ENCODE results near the gene GALT. TPM values are rescaled to one million over a fixed set of nuclear protein-coding genes. Genes with fewer than 3 reads are reported as not detected.
"Not testable (repeated sequence)": the region's sequence is repeated elsewhere in the genome, so short reads cannot be mapped to it uniquely, and the experiment has no call there.

Gene GALT
- total RNA-seq, 2 experiments from 2014 or later = 95.2 to 95.6 TPM

DNA sequence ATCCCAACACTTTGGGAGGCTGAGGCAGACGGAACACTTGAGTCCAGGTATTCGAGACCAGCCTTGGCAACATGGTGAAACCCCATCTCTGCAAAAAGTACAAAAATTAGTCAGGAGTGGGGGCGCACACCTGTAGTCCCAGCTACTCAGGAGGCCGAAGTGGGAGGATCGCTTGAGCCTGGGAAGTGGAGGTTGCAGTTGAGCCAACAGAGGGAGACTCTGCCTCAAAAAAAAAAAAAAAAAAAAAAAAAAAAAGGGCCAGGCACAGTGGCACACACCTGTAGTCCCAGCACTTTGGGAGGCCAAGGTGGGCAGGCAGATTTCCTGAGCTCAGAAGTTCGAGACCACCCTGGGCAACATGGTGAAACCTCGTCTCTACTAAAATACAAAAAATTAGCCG is 7.2 kb upstream of the GALT start:
- not testable (repeated sequence) for H3K4me3 Mint-ChIP-seq, H3K27ac Mint-ChIP-seq, H3K9me3 Mint-ChIP-seq, DNase-seq, H3K27me3 Mint-ChIP-seq
- POLR2A ChIA-PET = interaction anchor here (1.3 to 7.0 kb wide), 5 partner anchors 18 to 28 kb away, joined by 5 to 96 read pairs (median 41); partner anchors contain the start of genes CCL27, DCTN3 and RPP25L
- peaks cover 36% of the 10 kb centered on the region for H3K4me1 Mint-ChIP-seq
- CTCF ChIA-PET = interaction anchor here (0.9 to 6.7 kb wide), 4 partner anchors 7 to 26 kb away, joined by 5 to 131 read pairs (median 45); partner anchors contain the start of genes CCL27 and GALT
- H3K36me3 Mint-ChIP-seq (ENCODE audit: low read depth) = peaks cover 15% of the 10 kb centered on the region

DNA sequence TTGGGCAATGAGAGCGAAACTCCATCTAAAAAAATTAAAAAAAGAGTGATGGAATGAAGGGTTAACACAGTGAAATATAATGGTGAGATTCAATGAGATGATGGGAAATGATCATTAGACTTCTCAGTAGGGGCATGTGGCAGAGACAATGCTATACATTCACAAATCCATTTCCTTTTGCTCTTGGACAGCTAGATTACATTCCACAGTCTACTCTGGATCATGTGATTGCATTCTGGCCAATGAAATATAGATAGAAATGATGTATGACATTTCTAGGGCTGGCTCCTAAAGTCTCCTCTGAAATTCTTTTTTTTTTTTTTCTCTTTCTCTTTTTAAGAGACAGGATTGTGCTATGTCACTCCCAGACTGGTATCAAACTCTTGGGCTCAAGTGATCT is 3.8 kb upstream of the GALT start:
- POLR2A ChIA-PET = interaction anchor here (1.2 to 9.4 kb wide), 2 partner anchors 9 to 18 kb away, joined by 3 to 162 read pairs; partner anchors contain the start of gene CCL27
- CTCF ChIA-PET = interaction anchor here (0.6 to 1.2 kb wide), 2 partner anchors 9 to 23 kb away, joined by 3 to 5 read pairs; no protein-coding TSS in a partner anchor
- Mint-ChIP-seq H3K36me3 (ENCODE audit: low read depth) (peaks cover 3% of the 10 kb centered on the region), H3K4me3 (no peak overlapping the region), H3K9me3 (no peaks in the 10 kb centered on the region), H3K27me3 (no peaks in the 10 kb centered on the region), H3K4me1 (peaks cover 24% of the 10 kb centered on the region), H3K27ac (no peak overlapping the region)
- DNase-seq = no peak

DNA sequence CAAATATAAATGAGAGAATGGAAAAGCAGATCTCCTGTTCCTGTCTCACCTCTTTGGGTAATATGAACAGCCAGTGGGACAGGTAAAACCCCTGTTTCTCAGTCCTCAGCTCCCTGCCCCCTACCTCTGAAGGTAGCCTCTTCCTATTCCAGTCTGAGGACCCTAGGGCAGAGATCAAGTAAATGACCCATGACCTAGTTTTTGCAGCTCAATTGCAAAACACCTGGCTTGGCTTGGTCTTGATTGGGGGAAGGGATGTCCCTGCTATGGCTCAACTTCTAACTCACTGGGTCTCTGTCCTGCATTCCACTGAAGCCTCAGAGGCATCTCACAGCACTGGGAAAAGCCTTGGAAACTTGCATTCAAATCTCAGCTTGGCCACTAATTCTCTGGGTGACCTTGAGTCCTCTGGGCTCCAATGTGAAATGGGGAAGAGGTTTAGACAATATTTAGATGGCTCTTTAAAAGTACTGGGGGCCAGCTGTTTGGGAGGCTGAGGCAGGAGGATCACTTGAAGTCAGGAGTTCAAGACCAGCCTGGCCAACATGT is 1.6 kb upstream of the GALT start:
- H3K27ac Mint-ChIP-seq = no peak overlapping the region
- ChIA-PET POLR2A (interaction anchor here (1.2 to 9.4 kb wide), 2 partner anchors 15 to 24 kb away, joined by 3 to 162 read pairs; partner anchors contain the start of gene CCL27), CTCF (interaction anchor here (0.5 to 9.7 kb wide), 3 partner anchors 9 to 311 kb away, joined by 4 to 131 read pairs (median 125); partner anchors contain the start of genes CCL27 and SIGMAR1)
- H3K9me3 Mint-ChIP-seq = no peaks in the 10 kb centered on the region
- peaks cover 32% of the 10 kb centered on the region for H3K4me1 Mint-ChIP-seq
- no peak for DNase-seq
- H3K36me3 Mint-ChIP-seq (ENCODE audit: low read depth) = peaks cover 25% of the 10 kb centered on the region
- no peaks in the 10 kb centered on the region for H3K27me3 Mint-ChIP-seq
- H3K4me3 Mint-ChIP-seq = no peak overlapping the region

DNA sequence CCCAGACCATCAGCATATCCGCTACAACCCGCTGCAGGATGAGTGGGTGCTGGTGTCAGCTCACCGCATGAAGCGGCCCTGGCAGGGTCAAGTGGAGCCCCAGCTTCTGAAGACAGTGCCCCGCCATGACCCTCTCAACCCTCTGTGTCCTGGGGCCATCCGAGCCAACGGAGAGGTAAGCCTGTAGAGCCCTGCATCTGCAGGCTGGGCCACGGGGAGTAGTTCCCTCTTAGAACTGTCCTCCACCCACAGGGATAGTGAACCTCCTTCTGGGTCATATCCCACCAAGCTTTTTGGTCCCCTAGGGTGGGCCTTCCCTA is 569 bp downstream of the GALT start:
- Mint-ChIP-seq H3K27ac (peak overlapping the region; percentile 76), H3K36me3 (ENCODE audit: low read depth) (peaks cover 33% of the 10 kb centered on the region), H3K9me3 (no peaks in the 10 kb centered on the region), H3K4me1 (peaks cover 41% of the 10 kb centered on the region), H3K4me3 (peak overlapping the region; percentile 78), H3K27me3 (no peaks in the 10 kb centered on the region)
- DNase-seq = no peak
- ChIA-PET CTCF (interaction anchor here (0.6 to 9.7 kb wide), 21 partner anchors 9 to 1080 kb away, joined by 3 to 131 read pairs (median 5); partner anchors contain the start of genes CA9, CCDC107, CCL27 and DCTN3), POLR2A (interaction anchor here (1.0 to 9.4 kb wide), 12 partner anchors 10 to 343 kb away, joined by 3 to 162 read pairs (median 5); partner anchors contain the start of genes ARID3C, CCL27, DCTN3 and DNAJB5)

DNA sequence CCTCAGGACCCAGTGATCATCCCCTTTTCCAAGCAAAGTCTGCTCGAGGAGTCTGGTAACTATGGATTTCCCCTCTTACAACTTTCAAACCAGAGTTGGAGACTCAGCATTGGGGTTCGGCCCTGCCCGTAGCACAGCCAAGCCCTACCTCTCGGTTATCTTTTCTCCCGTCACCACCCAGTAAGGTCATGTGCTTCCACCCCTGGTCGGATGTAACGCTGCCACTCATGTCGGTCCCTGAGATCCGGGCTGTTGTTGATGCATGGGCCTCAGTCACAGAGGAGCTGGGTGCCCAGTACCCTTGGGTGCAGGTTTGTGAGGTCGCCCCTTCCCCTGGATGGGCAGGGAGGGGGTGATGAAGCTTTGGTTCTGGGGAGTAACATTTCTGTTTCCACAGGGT is 1.2 kb downstream of the GALT start:
- peak; percentile 47 for DNase-seq
- peak overlapping the region; percentile 78 for H3K4me3 Mint-ChIP-seq
- POLR2A ChIA-PET = interaction anchor here (0.9 to 9.4 kb wide), 7 partner anchors 11 to 271 kb away, joined by 3 to 162 read pairs (median 13); partner anchors contain the start of genes CCL27, DCTN3, MYORG and SIGMAR1
- peaks cover 33% of the 10 kb centered on the region for H3K36me3 Mint-ChIP-seq (ENCODE audit: low read depth)
- CTCF ChIA-PET = interaction anchor here (1.0 to 9.7 kb wide), 8 partner anchors 8 to 55 kb away, joined by 3 to 131 read pairs (median 10); partner anchors contain the start of genes CCL27 and SIGMAR1
- H3K27ac Mint-ChIP-seq = peak overlapping the region; percentile 76
- H3K27me3 Mint-ChIP-seq = no peaks in the 10 kb centered on the region
- H3K9me3 Mint-ChIP-seq = no peaks in the 10 kb centered on the region
- H3K4me1 Mint-ChIP-seq = peaks cover 47% of the 10 kb centered on the region

DNA sequence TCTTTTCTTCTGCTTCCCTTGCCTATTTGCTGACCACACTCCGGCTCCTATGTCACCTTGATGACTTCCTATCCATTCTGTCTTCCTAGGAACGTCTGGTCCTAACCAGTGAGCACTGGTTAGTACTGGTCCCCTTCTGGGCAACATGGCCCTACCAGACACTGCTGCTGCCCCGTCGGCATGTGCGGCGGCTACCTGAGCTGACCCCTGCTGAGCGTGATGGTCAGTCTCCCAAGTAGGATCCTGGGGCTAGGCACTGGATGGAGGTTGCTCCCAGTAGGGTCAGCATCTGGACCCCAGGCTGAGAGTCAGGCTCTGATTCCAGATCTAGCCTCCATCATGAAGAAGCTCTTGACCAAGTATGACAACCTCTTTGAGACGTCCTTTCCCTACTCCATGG is 2.2 kb downstream of the GALT start:
- H3K36me3 Mint-ChIP-seq (ENCODE audit: low read depth) = peaks cover 33% of the 10 kb centered on the region
- H3K27me3 Mint-ChIP-seq = no peaks in the 10 kb centered on the region
- H3K4me1 Mint-ChIP-seq = peaks cover 55% of the 10 kb centered on the region
- no peaks in the 10 kb centered on the region for H3K9me3 Mint-ChIP-seq
- DNase-seq = no peak
- peak overlapping the region; percentile 78 for H3K4me3 Mint-ChIP-seq
- ChIA-PET POLR2A (interaction anchor here (1.5 to 9.4 kb wide), 3 partner anchors 12 to 29 kb away, joined by 4 to 162 read pairs (median 91); partner anchors contain the start of genes CCL27, DCTN3 and SIGMAR1), CTCF (interaction anchor here (1.1 to 9.7 kb wide), 4 partner anchors 13 to 54 kb away, joined by 6 to 131 read pairs (median 72); partner anchors contain the start of genes CCL27 and SIGMAR1)
- no peak overlapping the region for H3K27ac Mint-ChIP-seq

DNA sequence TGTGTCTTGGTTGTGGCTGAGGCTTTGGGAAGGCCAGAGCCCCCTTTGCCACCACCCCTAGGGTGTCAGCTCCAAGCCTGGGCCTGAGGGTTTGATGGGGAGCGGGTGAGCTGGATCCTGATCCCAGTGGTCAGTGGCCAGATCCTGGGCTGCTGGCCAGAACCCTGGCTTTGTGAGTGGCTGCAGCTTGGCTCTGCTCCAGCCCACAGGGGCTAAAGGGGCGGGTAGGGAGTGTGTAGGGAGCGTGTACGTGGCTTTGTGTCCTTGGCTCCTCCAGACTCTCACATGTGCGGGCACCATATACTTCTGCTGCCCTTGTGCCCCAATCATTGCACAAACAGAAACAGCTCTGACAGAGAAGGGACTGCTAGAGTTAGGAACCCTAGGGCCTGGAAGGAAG is 4.3 kb downstream of the GALT start:
- Mint-ChIP-seq H3K36me3 (ENCODE audit: low read depth) (peaks cover 33% of the 10 kb centered on the region), H3K27ac (no peak overlapping the region), H3K9me3 (no peaks in the 10 kb centered on the region), H3K4me1 (peaks cover 55% of the 10 kb centered on the region), H3K27me3 (no peaks in the 10 kb centered on the region), H3K4me3 (no peak overlapping the region)
- ChIA-PET POLR2A (interaction anchor here (9.4 kb wide), 1 partner anchor 10 kb away, joined by 162 read pairs; the partner anchor contains the start of gene CCL27), CTCF (interaction anchor here (9.7 kb wide), 1 partner anchor 12 kb away, joined by 125 read pairs; the partner anchor contains the start of gene CCL27)
- no peak for DNase-seq

DNA sequence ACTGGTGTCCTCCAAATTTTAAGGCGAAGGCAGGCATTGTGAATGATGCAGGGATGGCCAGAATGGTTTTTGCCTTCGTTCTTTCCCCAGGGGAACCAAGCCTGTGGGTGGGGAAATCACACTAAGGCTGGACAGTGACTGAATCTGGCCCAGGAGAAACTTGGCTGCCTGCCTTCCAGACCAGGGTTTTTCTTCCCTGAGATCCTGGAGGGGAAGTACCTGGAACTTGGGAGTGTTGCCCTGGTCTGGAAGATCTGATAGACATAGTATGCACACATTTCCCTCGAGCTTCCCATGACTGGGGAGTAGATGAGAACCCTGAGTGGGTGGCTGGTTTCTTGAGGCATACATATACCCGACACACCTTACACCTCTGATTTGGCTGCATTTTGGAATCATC is 4.8 kb downstream of the GALT start:
- DNase-seq = no peak
- H3K36me3 Mint-ChIP-seq (ENCODE audit: low read depth) = peaks cover 33% of the 10 kb centered on the region
- no peaks in the 10 kb centered on the region for H3K9me3 Mint-ChIP-seq
- no peaks in the 10 kb centered on the region for H3K27me3 Mint-ChIP-seq
- CTCF ChIA-PET = interaction anchor here (9.7 kb wide), 1 partner anchor 11 kb away, joined by 125 read pairs; the partner anchor contains the start of gene CCL27
- H3K4me1 Mint-ChIP-seq = peaks cover 49% of the 10 kb centered on the region
- H3K4me3 Mint-ChIP-seq = no peak overlapping the region
- no peak overlapping the region for H3K27ac Mint-ChIP-seq
- POLR2A ChIA-PET = interaction anchor here (9.4 kb wide), 1 partner anchor 9 kb away, joined by 162 read pairs; the partner anchor contains the start of gene CCL27

DNA sequence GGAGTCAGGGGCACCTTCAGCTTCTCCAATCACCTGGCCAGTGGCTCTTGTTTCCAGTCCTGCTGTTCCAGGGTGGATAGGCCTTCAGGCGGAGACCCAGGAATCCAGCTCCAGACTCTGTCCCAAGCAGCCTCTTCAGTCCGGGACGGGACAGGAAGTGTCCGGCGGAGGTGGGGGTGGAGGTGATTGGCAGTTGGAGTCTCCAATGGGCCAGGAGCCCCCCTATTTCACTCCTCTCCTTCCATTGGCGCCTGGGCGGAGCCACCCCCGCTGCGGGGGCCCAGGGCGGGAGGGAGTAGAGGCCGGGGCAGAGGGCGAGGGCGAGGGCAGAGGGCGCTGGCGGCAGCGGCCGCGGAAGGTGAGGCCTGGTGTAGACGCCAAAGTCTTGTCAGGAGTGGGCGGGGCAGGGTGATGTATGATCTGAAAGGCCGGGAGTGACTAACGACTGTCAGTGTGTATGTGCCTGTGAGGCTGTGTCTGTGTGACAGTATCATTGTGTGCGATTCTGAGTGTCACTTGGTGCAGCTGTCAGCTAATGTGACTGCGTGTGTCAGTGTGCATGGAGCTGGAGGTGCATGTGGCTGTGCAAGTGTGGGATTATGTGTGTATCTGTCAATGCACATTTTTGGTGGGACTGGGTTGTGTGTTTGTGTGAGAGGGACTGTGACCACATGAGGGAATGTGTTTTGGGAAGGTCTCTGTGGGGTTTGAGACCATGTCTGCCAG is 5.6 kb downstream of the GALT start, which contains the start of gene IL11RA:
Gene IL11RA, plus strand, starts transcription at position 310 of the 726 bp plus-strand sequence. CDS start 3,033 bp downstream, outside the sequence.
- Mint-ChIP-seq H3K4me3 (peak within 1 kb of the TSS; percentile 8), H3K36me3 (ENCODE audit: low read depth) (peaks cover 33% of the 10 kb centered on the region), H3K27me3 (no peaks in the 10 kb centered on the region), H3K9me3 (no peaks in the 10 kb centered on the region), H3K27ac (peak within 1 kb of the TSS; percentile 16), H3K4me1 (peaks cover 47% of the 10 kb centered on the region)
- peak; percentile 55 for DNase-seq
- CTCF ChIA-PET = interaction anchor here (2.1 to 9.7 kb wide), 2 partner anchors 11 to 18 kb away, joined by 5 to 125 read pairs; partner anchors contain the start of gene CCL27
- POLR2A ChIA-PET = interaction anchor here (1.3 to 2.9 kb wide), 2 partner anchors 11 to 14 kb away, joined by 3 to 18 read pairs; partner anchors contain the start of genes CCL27 and SIGMAR1

DNA sequence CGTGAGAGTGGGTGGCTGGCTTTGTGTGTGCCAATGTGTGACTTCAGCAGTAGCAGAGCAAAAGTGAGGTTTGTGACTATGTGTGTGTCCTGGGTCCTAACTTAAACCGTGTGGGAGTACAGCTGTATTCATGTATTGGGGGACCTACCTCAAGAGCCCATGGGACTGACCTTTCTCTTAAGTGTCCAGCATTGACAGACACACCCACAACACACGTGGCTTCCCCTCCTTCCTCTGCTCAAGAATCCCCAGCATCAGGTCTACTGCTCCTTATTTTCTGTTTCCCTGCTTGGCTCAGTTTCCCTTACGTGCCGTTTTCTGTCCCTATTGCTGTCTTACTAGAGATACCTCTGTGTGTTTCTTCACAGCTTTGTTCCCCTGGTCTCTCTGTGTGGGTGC is 6.1 kb downstream of the GALT start:
- Mint-ChIP-seq H3K4me3 (peak overlapping the region; percentile 8), H3K4me1 (peaks cover 44% of the 10 kb centered on the region), H3K27ac (no peak overlapping the region), H3K36me3 (ENCODE audit: low read depth) (peaks cover 31% of the 10 kb centered on the region), H3K27me3 (no peaks in the 10 kb centered on the region), H3K9me3 (no peaks in the 10 kb centered on the region)
- ChIA-PET POLR2A (interaction anchor here (1.3 to 2.9 kb wide), 2 partner anchors 10 to 15 kb away, joined by 3 to 18 read pairs; partner anchors contain the start of genes CCL27 and SIGMAR1), CTCF (interaction anchor here (2.1 to 9.7 kb wide), 2 partner anchors 10 to 18 kb away, joined by 5 to 125 read pairs; partner anchors contain the start of gene CCL27)
- no peak for DNase-seq

DNA sequence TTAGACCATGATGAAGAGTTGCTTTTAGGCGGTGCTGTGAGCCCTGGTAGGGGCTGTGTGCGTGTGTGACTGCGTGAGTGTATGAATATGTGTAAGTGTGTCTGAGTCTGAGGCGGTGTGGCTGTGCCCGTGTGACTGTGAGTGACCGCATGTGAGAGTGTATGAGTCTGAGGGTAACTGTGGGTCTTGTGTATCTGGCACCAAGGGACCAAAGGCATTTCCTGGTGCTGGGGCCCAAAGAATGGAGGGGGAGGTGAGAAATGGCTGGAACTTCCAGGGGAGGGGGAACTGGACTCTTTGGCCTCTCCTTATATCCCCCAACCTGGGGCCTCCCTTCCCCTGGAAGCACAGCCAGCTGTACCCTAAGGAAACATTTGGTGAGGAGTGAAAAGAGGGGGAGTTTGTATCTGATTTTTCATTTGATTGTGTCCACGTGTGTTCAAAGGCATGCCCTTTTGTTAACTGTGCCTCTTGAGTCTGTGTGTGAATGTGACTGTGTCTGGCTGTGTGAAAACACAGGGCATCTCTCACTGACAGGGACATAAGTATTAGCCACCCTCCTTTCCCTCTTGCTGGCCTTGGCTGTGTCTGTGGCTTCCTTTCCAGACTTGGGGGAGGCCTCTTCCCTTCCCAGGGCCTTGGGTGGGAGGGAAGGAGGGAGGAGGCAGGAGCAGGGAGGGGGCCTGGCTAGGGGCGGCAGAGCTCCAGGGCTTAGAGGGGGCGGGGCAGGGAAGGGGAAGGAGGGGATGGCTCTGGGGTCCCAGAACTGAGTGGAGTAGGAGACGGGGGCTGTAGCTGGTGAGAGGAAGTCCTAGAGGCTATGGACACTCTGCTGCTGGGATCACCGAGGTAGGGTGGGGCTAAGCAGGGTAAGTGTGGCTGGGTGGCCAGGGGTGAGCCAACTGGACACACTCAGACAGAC is 6.9 kb downstream of the GALT start:
- H3K27ac Mint-ChIP-seq = no peak overlapping the region
- no peaks in the 10 kb centered on the region for H3K9me3 Mint-ChIP-seq
- no peak overlapping the region for H3K4me3 Mint-ChIP-seq
- ChIA-PET POLR2A (interaction anchor here (1.3 to 2.9 kb wide), 2 partner anchors 9 to 16 kb away, joined by 3 to 18 read pairs; partner anchors contain the start of genes CCL27 and SIGMAR1), CTCF (interaction anchor here (2.1 to 9.7 kb wide), 2 partner anchors 9 to 19 kb away, joined by 5 to 125 read pairs; partner anchors contain the start of gene CCL27)
- H3K27me3 Mint-ChIP-seq = no peaks in the 10 kb centered on the region
- peaks cover 23% of the 10 kb centered on the region for H3K36me3 Mint-ChIP-seq (ENCODE audit: low read depth)
- H3K4me1 Mint-ChIP-seq = peaks cover 36% of the 10 kb centered on the region
- DNase-seq = no peak
